Fibroblast of lung (primary cell): ENCODE data around the gene SLAMF1. TPM values are rescaled to one million over a fixed set of nuclear protein-coding genes. Genes with fewer than 3 reads are reported as not detected.

Source experiments
- DNase-seq, 2 donors: peaks; one replicate each; pipeline versions ENCODE4 v3.0.0 to v3.0.0-alpha.2; 2010; ENCODE audit warnings: low read depth in 2 of 2
- H2AFZ ChIP-seq: 2 replicates; pipeline ENCODE4 v1.5.1; 2012; ENCODE audit warnings: low read length, control low read depth, inconsistent platforms
- H3K27ac ChIP-seq: 2 replicates; pipeline ENCODE4 v1.5.1; 2011; ENCODE audit warnings: low read length, control low read depth; ENCODE audit not compliant: insufficient read depth
- H3K27me3 ChIP-seq: 2 replicates; pipeline ENCODE4 v1.5.1; 2011; ENCODE audit warnings: mild to moderate bottlenecking, low read length; ENCODE audit not compliant: control insufficient read depth, insufficient read depth
- H3K36me3 ChIP-seq: 2 replicates; pipeline ENCODE4 v1.5.1; 2011; ENCODE audit warnings: low read length; ENCODE audit not compliant: control insufficient read depth, insufficient read depth
- H3K4me1 ChIP-seq: 2 replicates; pipeline ENCODE4 v1.5.1; 2011; ENCODE audit warnings: low read length; ENCODE audit not compliant: control insufficient read depth, insufficient read depth; ENCODE audit errors: extremely low read depth
- H3K4me2 ChIP-seq: 2 replicates; pipeline ENCODE4 v1.5.1; 2011; ENCODE audit warnings: low read length, control low read depth; ENCODE audit not compliant: insufficient read depth; ENCODE audit errors: extremely low read depth
- H3K4me3 ChIP-seq, 4 experiments: fragments of 200-600 bp in 1 of 4; sonication (generic) in 1 of 4; replicated peaks in 1 of 4; 2 replicates each; pipeline ENCODE4 v1.5.1; 2011 to 2016; ENCODE audit warnings: low read length in 4 of 4, low read depth in 3 of 4, mild to moderate bottlenecking in 3 of 4, control low read depth in 2 of 4, inconsistent platforms in 1 of 4, mixed read lengths in 1 of 4; ENCODE audit not compliant: insufficient read depth in 1 of 4; ENCODE audit errors: control extremely low read depth in 1 of 4
- H3K79me2 ChIP-seq: 2 replicates; pipeline ENCODE4 v1.5.1; 2012; ENCODE audit warnings: mild to moderate bottlenecking, low read length, inconsistent platforms; ENCODE audit not compliant: control insufficient read depth, insufficient read depth
- H3K9ac ChIP-seq: 2 replicates; pipeline ENCODE4 v1.5.1; 2011; ENCODE audit warnings: mild to moderate bottlenecking, low read length, control low read depth; ENCODE audit not compliant: insufficient read depth
- H3K9me3 ChIP-seq: 2 replicates; pipeline ENCODE4 v1.5.1; 2012; ENCODE audit warnings: low read depth, low read length; ENCODE audit not compliant: control insufficient read depth, insufficient read depth
- H4K20me1 ChIP-seq: 2 replicates; pipeline ENCODE4 v1.5.1; 2011; ENCODE audit warnings: low read length; ENCODE audit not compliant: control insufficient read depth, insufficient read depth; ENCODE audit errors: extremely low read depth
- CTCF ChIP-seq, 2 donors: IDR thresholded peaks in 1 of 2; conservative IDR thresholded peaks in 1 of 2; 1 replicate in 1 of 2; 2 replicates in 1 of 2; pipeline ENCODE4 v1.5.1; 2011 to 2012; ENCODE audit warnings: low read length in 2 of 2, control low read depth in 1 of 2, inconsistent platforms in 1 of 2, low read depth in 1 of 2, mild to moderate bottlenecking in 1 of 2
- EZH2 ChIP-seq: IDR thresholded peaks from 2 replicates; pipeline ENCODE4 v1.5.1; 2012; ENCODE audit warnings: low read length, control low read depth, mild to moderate bottlenecking; ENCODE audit errors: missing control alignments
- polyA plus RNA-seq, 2 donors: library from polyadenylated mRNA; depleted of rRNA in 1 of 2; stranded (reverse) in 1 of 2; unstranded in 1 of 2; fragments of >200 nt; gene quantifications; 2 replicates each; pipeline ENCODE4 v1.2.1, GENCODE V29; 2011 to 2012; ENCODE audit warnings: missing spikeins in 1 of 2
- total RNA-seq: library from RNA; depleted of rRNA; stranded (reverse); fragments of >200 nt; gene quantifications from 2 replicates; pipeline ENCODE4 v1.2.1, GENCODE V29; 2014

Gene SLAMF1
- total and polyA plus RNA-seq, 2 donors (not counting 1 experiment from before 2014, with no cell fraction given): not detected

GRCh38 chr1:160620942-160621632 lies 25.8 kb downstream of the SLAMF1 start:
- Histone ChIP-seq H3K4me2 (no peak overlapping the region), H4K20me1 (no peaks in the 10 kb centered on the region), H3K4me1 (no peaks in the 10 kb centered on the region), H3K9me3 (no peaks in the 10 kb centered on the region), H3K79me2 (no peaks in the 10 kb centered on the region), H3K36me3 (no peaks in the 10 kb centered on the region), H3K9ac (no peak overlapping the region), H2AFZ (no peak overlapping the region), H3K4me3 (no peak overlapping the region), H3K27ac (no peak overlapping the region), H3K27me3 (no peaks in the 10 kb centered on the region)
- DNase-seq: no peak
- no peak for TF ChIP-seq EZH2
- TF ChIP-seq CTCF (conservative IDR thresholded peaks at IDR 0.05 in 1 of 2, IDR thresholded peaks at IDR 0.05 in 1 of 2; ENCODE audit: low read depth in 1 of 2, low read length in 2 of 2): no peak

- Histone ChIP-seq H3K4me1 (no peaks in the 10 kb centered on the region), H3K9me3 (no peaks in the 10 kb centered on the region), H3K4me2 (no peak overlapping the region), H3K9ac (no peak overlapping the region), H2AFZ (no peak overlapping the region), H3K27me3 (no peaks in the 10 kb centered on the region), H3K4me3 (no peak overlapping the region), H4K20me1 (no peaks in the 10 kb centered on the region), H3K27ac (no peak overlapping the region), H3K36me3 (no peaks in the 10 kb centered on the region), H3K79me2 (no peaks in the 10 kb centered on the region)
- DNase-seq: no peak
- TF ChIP-seq CTCF (conservative IDR thresholded peaks at IDR 0.05 in 1 of 2, IDR thresholded peaks at IDR 0.05 in 1 of 2; ENCODE audit: low read depth in 1 of 2, low read length in 2 of 2) (no peak), EZH2 (no peak)
Measured at GRCh38 chr1:160619742-160620277, 27.0 kb downstream of the SLAMF1 start.

- Histone ChIP-seq H3K79me2 (no peaks in the 10 kb centered on the region), H3K4me2 (no peak overlapping the region), H4K20me1 (no peaks in the 10 kb centered on the region), H3K9me3 (no peaks in the 10 kb centered on the region), H3K27me3 (no peaks in the 10 kb centered on the region), H3K4me1 (no peaks in the 10 kb centered on the region), H3K9ac (no peak overlapping the region), H3K27ac (no peak overlapping the region), H2AFZ (no peak overlapping the region), H3K36me3 (no peaks in the 10 kb centered on the region), H3K4me3 (no peak overlapping the region)
- TF ChIP-seq CTCF (conservative IDR thresholded peaks at IDR 0.05 in 1 of 2, IDR thresholded peaks at IDR 0.05 in 1 of 2; ENCODE audit: low read depth in 1 of 2, low read length in 2 of 2) (peak in 1 of 2 donors; percentile 19), EZH2 (no peak)
- no peak for DNase-seq
Measured at GRCh38 chr1:160618763-160619274, 28.0 kb downstream of the SLAMF1 start.
